Measurements from ENCODE around the gene TRIM33. TPM values are rescaled to one million over a fixed set of nuclear protein-coding genes. Genes with fewer than 3 reads are reported as not detected.
"Not testable (repeated sequence)": the region's sequence is repeated elsewhere in the genome, so short reads cannot be mapped to it uniquely, and the experiment has no call there.

Gene TRIM33
- total and polyA plus RNA-seq, 4 donors = 9.5 to 102 (median 18.8) TPM

DNA sequence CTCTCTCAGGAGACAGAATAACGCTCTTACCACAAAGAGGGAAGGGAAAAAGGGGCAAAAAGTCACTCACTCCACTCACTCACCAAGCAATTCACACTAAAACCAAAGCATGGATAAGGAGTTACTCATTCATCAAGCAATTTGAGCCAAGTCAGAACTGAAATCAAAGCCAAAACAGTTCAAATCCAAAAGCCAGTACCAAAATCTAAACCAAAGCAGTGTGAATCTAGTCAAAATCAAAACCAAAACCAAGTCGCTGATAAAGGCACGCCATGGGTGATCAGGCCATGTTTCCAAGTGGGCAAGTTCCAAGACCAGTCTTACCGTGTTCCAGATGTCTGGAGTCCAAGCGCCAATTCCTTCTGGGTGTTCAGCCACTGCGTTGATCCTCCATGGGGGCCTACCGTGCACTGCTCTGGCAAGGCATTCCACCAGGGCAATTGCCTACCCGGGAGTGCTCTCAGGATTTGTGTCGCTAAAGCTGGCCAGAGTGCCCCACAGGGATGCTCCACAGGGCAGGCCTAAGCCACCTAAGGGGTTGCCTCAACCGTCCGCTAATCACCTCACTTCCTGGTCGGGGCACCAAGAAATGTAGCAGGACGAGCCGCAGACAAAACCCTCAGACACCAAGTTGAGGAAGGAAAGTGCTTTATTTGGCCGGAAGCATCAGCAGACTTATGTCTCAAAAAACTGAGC, 142.3 kb downstream of the TRIM33 start:
- Histone ChIP-seq H3K36me3 (ENCODE audit: control insufficient read depth in 4 of 4, insufficient read depth in 4 of 4, low read length in 4 of 4) (no peaks in the 10 kb centered on the region), H3K9me3 (ENCODE audit: control insufficient read depth in 4 of 4, insufficient read depth in 3 of 4, low read length in 3 of 4) (peaks cover 0 to 11% (median 1%) of the 10 kb centered on the region in 4 donors), H3K4me1 (ENCODE audit: control insufficient read depth in 5 of 5, insufficient read depth in 5 of 5, low read length in 5 of 5) (peaks cover 0 to 2% (median 0%) of the 10 kb centered on the region in 5 donors), H3K4me3 (no peak overlapping the region), H3K27me3 (ENCODE audit: control insufficient read depth in 3 of 3, insufficient read depth in 3 of 3, low read length in 2 of 3) (no peaks in the 10 kb centered on the region), H3K27ac (ENCODE audit: low read depth in 1 of 2, low read length in 1 of 2) (no peak overlapping the region), H3K9ac (ENCODE audit: insufficient read depth in 1 of 2, low read length in 2 of 2) (no peak overlapping the region)
- 92 to 94% methylated on average over 15 of the region's 15 CpGs for WGBS, 2 donors
- DNase-seq (no peak), ATAC-seq (ENCODE audit: insufficient read depth, low FRiP score) (no peak)
- TF ChIP-seq CTCF (IDR thresholded peaks at IDR 0.05; ENCODE audit: control extremely low read depth, extremely low read depth) = no peak

- Histone ChIP-seq H3K4me1 (ENCODE audit: control insufficient read depth in 5 of 5, insufficient read depth in 5 of 5, low read length in 5 of 5) (peaks cover 0 to 2% (median 0%) of the 10 kb centered on the region in 5 donors), H3K27ac (ENCODE audit: low read depth in 1 of 2, low read length in 1 of 2) (no peak overlapping the region), H3K9me3 (ENCODE audit: control insufficient read depth in 4 of 4, insufficient read depth in 3 of 4, low read length in 3 of 4) (peaks cover 0 to 14% (median 7%) of the 10 kb centered on the region in 4 donors), H3K4me3 (no peak overlapping the region), H3K9ac (ENCODE audit: insufficient read depth in 1 of 2, low read length in 2 of 2) (no peak overlapping the region), H3K27me3 (ENCODE audit: control insufficient read depth in 3 of 3, insufficient read depth in 3 of 3, low read length in 2 of 3) (no peaks in the 10 kb centered on the region), H3K36me3 (ENCODE audit: control insufficient read depth in 4 of 4, insufficient read depth in 4 of 4, low read length in 4 of 4) (no peaks in the 10 kb centered on the region)
- WGBS, 2 donors = 88 to 89% methylated on average over 2 of the region's 2 CpGs
- ATAC-seq (ENCODE audit: insufficient read depth, low FRiP score) (no peak), DNase-seq (no peak)
- TF ChIP-seq CTCF (IDR thresholded peaks at IDR 0.05; ENCODE audit: control extremely low read depth, extremely low read depth) = no peak
Observed at GRCh38 chr1:114367810-114368209, 143.2 kb downstream of the TRIM33 start.

GRCh38 chr1:114363230-114363629, 147.8 kb downstream of the TRIM33 start:
- H3K4me3 ChIP-seq; H3K27me3 ChIP-seq (ENCODE audit: control insufficient read depth in 3 of 3, insufficient read depth in 3 of 3, low read length in 2 of 3): not testable (repeated sequence)

GRCh38 chr1:114359791-114360190, 151.2 kb downstream of the TRIM33 start:
- Histone ChIP-seq H3K27me3 (ENCODE audit: control insufficient read depth in 3 of 3, insufficient read depth in 3 of 3, low read length in 2 of 3) (no peaks in the 10 kb centered on the region), H3K27ac (ENCODE audit: low read depth in 1 of 2, low read length in 1 of 2) (no peak overlapping the region), H3K4me3 (no peak overlapping the region), H3K9me3 (ENCODE audit: control insufficient read depth in 4 of 4, insufficient read depth in 3 of 4, low read length in 3 of 4) (peaks cover 0 to 16% (median 10%) of the 10 kb centered on the region in 4 donors), H3K36me3 (ENCODE audit: control insufficient read depth in 4 of 4, insufficient read depth in 4 of 4, low read length in 4 of 4) (no peaks in the 10 kb centered on the region), H3K4me1 (ENCODE audit: control insufficient read depth in 5 of 5, insufficient read depth in 5 of 5, low read length in 5 of 5) (no peaks in the 10 kb centered on the region), H3K9ac (ENCODE audit: insufficient read depth in 1 of 2, low read length in 2 of 2) (no peak overlapping the region)
- 60 to 76% methylated on average over 1 of the region's 1 CpG for WGBS, 2 donors
- DNase-seq (no peak), ATAC-seq (ENCODE audit: insufficient read depth, low FRiP score) (no peak)
- TF ChIP-seq CTCF (IDR thresholded peaks at IDR 0.05; ENCODE audit: control extremely low read depth, extremely low read depth) = no peak

More at GRCh38 chr1:114363230-114363629, 147.8 kb downstream of the TRIM33 start:
- H3K9ac ChIP-seq (ENCODE audit: insufficient read depth in 1 of 2, low read length in 2 of 2); H3K27ac ChIP-seq (ENCODE audit: low read depth in 1 of 2, low read length in 1 of 2); H3K4me1 ChIP-seq (ENCODE audit: control insufficient read depth in 5 of 5, insufficient read depth in 5 of 5, low read length in 5 of 5); DNase-seq; H3K36me3 ChIP-seq (ENCODE audit: control insufficient read depth in 4 of 4, insufficient read depth in 4 of 4, low read length in 4 of 4); ATAC-seq (ENCODE audit: insufficient read depth, low FRiP score): not testable (repeated sequence)
- WGBS, 2 donors = 92 to 96% methylated on average over 2 of the region's 2 CpGs
- H3K9me3 ChIP-seq (ENCODE audit: control insufficient read depth in 4 of 4, insufficient read depth in 3 of 4, low read length in 3 of 4) = peaks cover 0 to 16% (median 11%) of the 10 kb centered on the region in 4 donors

Measured in lung (tissue), 12 donors.